ENCODE results near the gene PEAK3. TPM values are rescaled to one million over a fixed set of nuclear protein-coding genes. Genes with fewer than 3 reads are reported as not detected.

The PEAK3 gene
- total and polyA plus RNA-seq, 2 experiments from 2014 or later, result 0.15 TPM; not detected in 1

DNA sequence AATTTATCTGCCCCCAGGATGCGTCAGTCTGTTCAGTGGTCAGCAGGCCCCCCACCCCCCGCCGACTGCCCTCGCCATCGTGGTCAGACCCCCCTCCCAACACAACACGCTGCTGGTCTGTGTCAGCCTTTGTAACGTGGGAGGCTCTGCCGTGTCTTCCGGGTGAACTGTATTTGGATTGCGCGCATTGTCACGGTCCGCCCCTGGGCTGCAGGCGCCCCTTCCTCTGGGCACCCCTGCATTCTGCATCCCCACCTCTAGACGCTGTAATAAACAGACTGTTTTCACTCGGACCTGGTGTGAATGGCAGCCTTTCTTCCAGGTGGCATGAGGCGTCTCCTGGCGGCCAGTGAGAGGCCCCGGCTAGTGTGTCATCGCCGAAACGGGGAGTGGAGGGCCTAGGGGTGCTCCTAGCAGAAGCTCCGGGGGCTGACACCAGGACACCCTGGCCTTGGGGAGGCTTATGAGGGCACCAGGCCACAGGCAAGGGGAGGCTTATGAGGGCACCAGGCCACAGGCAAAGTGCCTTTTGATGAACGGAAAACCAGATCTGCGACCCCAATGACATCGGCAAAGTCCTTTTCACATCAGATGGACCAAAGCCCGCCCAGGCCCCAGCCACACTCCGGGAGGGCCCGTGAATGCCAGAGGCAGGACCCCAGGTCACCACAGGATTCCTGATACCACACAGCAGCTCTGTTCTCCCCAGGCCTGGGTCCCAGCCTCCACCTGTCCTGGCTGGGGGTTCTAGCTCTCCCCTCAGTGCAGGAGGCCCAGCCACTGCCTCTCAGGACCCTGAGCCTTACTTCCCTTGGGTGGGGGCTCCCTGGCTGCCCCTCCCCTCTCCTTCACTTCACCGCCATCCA is 49.5 kb downstream of the PEAK3 start:
- no peaks in the 10 kb centered on the region for H3K9me2 ChIP-seq (replicated peaks; ENCODE audit: insufficient read depth)
- H3K4me3 ChIP-seq, result no peak overlapping the region
- peaks cover 47% of the 10 kb centered on the region for H3K79me2 ChIP-seq
- peaks cover 15% of the 10 kb centered on the region for H3K4me1 ChIP-seq (ENCODE audit: insufficient read depth)
- H3K27ac ChIP-seq, result peak overlapping the region; percentile 8
- peaks cover 3% of the 10 kb centered on the region for H4K20me1 ChIP-seq (ENCODE audit: insufficient read depth, poor library complexity, severe bottlenecking)
- no peaks in the 10 kb centered on the region for H3K36me3 ChIP-seq (replicated peaks; ENCODE audit: insufficient read depth, low read depth)
- TF ChIP-seq, protein P1, sequence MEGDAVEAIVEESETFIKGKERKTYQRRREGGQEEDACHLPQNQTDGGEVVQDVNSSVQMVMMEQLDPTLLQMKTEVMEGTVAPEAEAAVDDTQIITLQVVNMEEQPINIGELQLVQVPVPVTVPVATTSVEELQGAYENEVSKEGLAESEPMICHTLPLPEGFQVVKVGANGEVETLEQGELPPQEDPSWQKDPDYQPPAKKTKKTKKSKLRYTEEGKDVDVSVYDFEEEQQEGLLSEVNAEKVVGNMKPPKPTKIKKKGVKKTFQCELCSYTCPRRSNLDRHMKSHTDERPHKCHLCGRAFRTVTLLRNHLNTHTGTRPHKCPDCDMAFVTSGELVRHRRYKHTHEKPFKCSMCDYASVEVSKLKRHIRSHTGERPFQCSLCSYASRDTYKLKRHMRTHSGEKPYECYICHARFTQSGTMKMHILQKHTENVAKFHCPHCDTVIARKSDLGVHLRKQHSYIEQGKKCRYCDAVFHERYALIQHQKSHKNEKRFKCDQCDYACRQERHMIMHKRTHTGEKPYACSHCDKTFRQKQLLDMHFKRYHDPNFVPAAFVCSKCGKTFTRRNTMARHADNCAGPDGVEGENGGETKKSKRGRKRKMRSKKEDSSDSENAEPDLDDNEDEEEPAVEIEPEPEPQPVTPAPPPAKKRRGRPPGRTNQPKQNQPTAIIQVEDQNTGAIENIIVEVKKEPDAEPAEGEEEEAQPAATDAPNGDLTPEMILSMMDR (IDR thresholded peaks at IDR 0.05; ENCODE audit: poor library complexity), result no peak
- no peak for TF ChIP-seq EZH2phosphoT487 (IDR thresholded peaks at IDR 0.05; ENCODE audit: low read depth, severe bottlenecking, unreplicated experiment)
- no peak for TF ChIP-seq EZH2 (IDR thresholded peaks at IDR 0.05; ENCODE audit: borderline replicate concordance)
- H3K4me2 ChIP-seq, result no peak overlapping the region
- no peaks in the 10 kb centered on the region for H3K27me3 ChIP-seq
- H3K9me3 ChIP-seq (ENCODE audit: low read depth), result no peaks in the 10 kb centered on the region
- no peak for DNase-seq (ENCODE audit: low spot score)
- WGBS (ENCODE audit: low lambda C conversion rate, missing lambda C conversion rate), result 89% methylated on average over 27 of the region's 30 CpGs
- no peak overlapping the region for H2AFZ ChIP-seq

DNA sequence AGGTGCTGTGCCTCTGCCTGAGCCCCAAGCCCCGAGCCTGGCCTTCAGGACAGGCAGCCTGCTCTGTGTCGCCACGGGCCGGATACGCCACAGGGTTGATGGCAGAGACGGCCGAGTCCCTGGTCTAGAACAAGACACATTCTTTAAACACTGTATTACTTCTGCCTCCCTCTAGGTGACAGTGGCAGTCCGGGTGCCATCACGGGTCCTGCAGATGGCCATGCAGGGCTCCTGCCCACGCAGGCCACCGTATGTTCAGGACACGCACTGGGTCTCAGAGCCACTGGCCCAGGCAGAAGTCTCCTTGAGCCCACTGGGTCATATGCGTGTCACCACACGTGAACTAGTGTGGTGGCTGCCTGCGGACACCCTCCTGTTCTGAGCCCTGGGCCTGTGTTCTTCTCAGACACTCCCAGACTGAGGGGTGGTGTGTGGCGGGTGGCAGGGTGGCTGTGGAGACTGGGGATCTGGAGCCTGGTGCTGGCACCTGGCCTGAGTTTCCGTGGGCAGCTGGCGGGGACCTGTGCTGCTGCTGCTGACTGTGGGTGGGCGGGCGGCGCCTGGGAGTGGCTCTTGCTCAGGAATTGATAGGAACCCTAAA is 50.3 kb downstream of the PEAK3 start:
- Histone ChIP-seq H3K4me3 (no peak overlapping the region), H3K36me3 (replicated peaks; ENCODE audit: insufficient read depth, low read depth) (no peaks in the 10 kb centered on the region), H3K4me1 (ENCODE audit: insufficient read depth) (peaks cover 10% of the 10 kb centered on the region), H4K20me1 (ENCODE audit: insufficient read depth, poor library complexity, severe bottlenecking) (no peaks in the 10 kb centered on the region), H3K4me2 (no peak overlapping the region), H3K9me2 (replicated peaks; ENCODE audit: insufficient read depth) (no peaks in the 10 kb centered on the region), H3K27me3 (no peaks in the 10 kb centered on the region), H3K9me3 (ENCODE audit: low read depth) (no peaks in the 10 kb centered on the region), H3K27ac (no peak overlapping the region), H3K79me2 (peaks cover 41% of the 10 kb centered on the region), H2AFZ (no peak overlapping the region)
- 87% methylated on average over 21 of the region's 21 CpGs for WGBS (ENCODE audit: low lambda C conversion rate, missing lambda C conversion rate)
- no peak for DNase-seq (ENCODE audit: low spot score)
- TF ChIP-seq, protein P1 (IDR thresholded peaks at IDR 0.05; ENCODE audit: poor library complexity), result no peak
- TF ChIP-seq EZH2phosphoT487 (IDR thresholded peaks at IDR 0.05; ENCODE audit: low read depth, severe bottlenecking, unreplicated experiment), result no peak
- no peak for TF ChIP-seq EZH2 (IDR thresholded peaks at IDR 0.05; ENCODE audit: borderline replicate concordance)

GRCh38 chr19:2230807-2231533 is 51.0 kb downstream of the PEAK3 start:
- Histone ChIP-seq H3K27me3 (no peaks in the 10 kb centered on the region), H3K79me2 (peaks cover 41% of the 10 kb centered on the region), H3K27ac (no peak overlapping the region), H2AFZ (no peak overlapping the region), H3K4me3 (no peak overlapping the region), H3K36me3 (replicated peaks; ENCODE audit: insufficient read depth, low read depth) (no peaks in the 10 kb centered on the region), H3K4me2 (no peak overlapping the region), H3K4me1 (ENCODE audit: insufficient read depth) (peaks cover 10% of the 10 kb centered on the region), H4K20me1 (ENCODE audit: insufficient read depth, poor library complexity, severe bottlenecking) (no peaks in the 10 kb centered on the region), H3K9me3 (ENCODE audit: low read depth) (no peaks in the 10 kb centered on the region), H3K9me2 (replicated peaks; ENCODE audit: insufficient read depth) (no peaks in the 10 kb centered on the region)
- DNase-seq (ENCODE audit: low spot score), result no peak
- WGBS (ENCODE audit: low lambda C conversion rate, missing lambda C conversion rate), result 94% methylated on average over 10 of the region's 12 CpGs
- TF ChIP-seq EZH2phosphoT487 (IDR thresholded peaks at IDR 0.05; ENCODE audit: low read depth, severe bottlenecking, unreplicated experiment) (no peak), EZH2 (IDR thresholded peaks at IDR 0.05; ENCODE audit: borderline replicate concordance) (no peak)
- TF ChIP-seq, protein P1 (IDR thresholded peaks at IDR 0.05; ENCODE audit: poor library complexity), result no peak

Measured in hepatocyte (in vitro differentiated cells).